ENCODE data around the gene AKR1C2.
"Not testable (repeated sequence)": the region's sequence is repeated elsewhere in the genome, so short reads cannot be mapped to it uniquely, and the experiment has no call there.

DNA sequence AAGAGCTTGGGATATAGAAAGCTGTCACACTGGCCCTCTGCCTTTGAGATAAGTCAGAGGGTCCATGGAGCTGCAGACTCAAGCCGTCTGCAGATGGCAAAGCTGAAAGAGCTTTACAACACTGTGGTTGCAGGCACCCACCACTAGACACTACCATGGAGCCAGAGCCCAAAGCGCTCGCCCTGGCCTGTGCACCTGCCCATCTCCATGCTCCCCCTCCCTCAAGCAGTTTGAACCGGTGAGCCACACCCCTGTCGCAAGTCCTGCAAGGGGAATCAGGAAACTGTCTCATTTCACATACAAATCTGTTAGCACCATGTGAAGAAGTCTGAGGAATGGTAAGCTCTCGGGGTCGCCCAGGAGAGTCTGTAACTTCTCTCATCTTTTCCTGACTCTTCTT, 6.4 kb upstream of the AKR1C2 start:
- TF ChIP-seq, protein P1, sequence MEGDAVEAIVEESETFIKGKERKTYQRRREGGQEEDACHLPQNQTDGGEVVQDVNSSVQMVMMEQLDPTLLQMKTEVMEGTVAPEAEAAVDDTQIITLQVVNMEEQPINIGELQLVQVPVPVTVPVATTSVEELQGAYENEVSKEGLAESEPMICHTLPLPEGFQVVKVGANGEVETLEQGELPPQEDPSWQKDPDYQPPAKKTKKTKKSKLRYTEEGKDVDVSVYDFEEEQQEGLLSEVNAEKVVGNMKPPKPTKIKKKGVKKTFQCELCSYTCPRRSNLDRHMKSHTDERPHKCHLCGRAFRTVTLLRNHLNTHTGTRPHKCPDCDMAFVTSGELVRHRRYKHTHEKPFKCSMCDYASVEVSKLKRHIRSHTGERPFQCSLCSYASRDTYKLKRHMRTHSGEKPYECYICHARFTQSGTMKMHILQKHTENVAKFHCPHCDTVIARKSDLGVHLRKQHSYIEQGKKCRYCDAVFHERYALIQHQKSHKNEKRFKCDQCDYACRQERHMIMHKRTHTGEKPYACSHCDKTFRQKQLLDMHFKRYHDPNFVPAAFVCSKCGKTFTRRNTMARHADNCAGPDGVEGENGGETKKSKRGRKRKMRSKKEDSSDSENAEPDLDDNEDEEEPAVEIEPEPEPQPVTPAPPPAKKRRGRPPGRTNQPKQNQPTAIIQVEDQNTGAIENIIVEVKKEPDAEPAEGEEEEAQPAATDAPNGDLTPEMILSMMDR (IDR thresholded peaks at IDR 0.05; ENCODE audit: insufficient read depth, low read depth, low read length) = not testable (repeated sequence)
- TF ChIP-seq EZH2 (IDR thresholded peaks at IDR 0.05; ENCODE audit: insufficient read depth, low read length) = not testable (repeated sequence)
